B cell (primary cell): ENCODE measurements around the gene ELMO1. TPM values are rescaled to one million over a fixed set of nuclear protein-coding genes. Genes with fewer than 3 reads are reported as not detected.

ENCODE experiments used
- ATAC-seq: fragments of 200-7000 bp; cut with Tn5 transposase; one replicate; pipeline ENCODE4 v1.10.0; 2021; ENCODE audit warnings: low read depth, mild to moderate bottlenecking, moderate number of reproducible peaks, moderate library complexity
- CTCF ChIA-PET: fragments of 350-600 bp; sonication (Branson Sonifier 250); formaldehyde crosslinking; loops from one replicate; lab custom pipeline; 2021; ENCODE audit warnings: antibody characterized with exemption, inconsistent platforms; lab: Charles Lee
- POLR2A ChIA-PET: fragments of 350-600 bp; sonication (Branson Sonifier 250); formaldehyde crosslinking; loops from one replicate; lab custom pipeline; 2021; ENCODE audit warnings: antibody characterized with exemption; lab: Charles Lee
- DNase-seq: peaks from one replicate; pipeline ENCODE4 v3.0.0; 2013
- H2AFZ ChIP-seq: 2 replicates; pipeline ENCODE4 v1.6.1; 2012; ENCODE audit warnings: mild to moderate bottlenecking, low read depth, low read length; ENCODE audit not compliant: insufficient read depth, poor library complexity, severe bottlenecking
- H3K27ac ChIP-seq, 2 donors: 1 replicate in 1 of 2; 2 replicates in 1 of 2; pipeline ENCODE4 v1.5.1; 2012 to 2013; ENCODE audit warnings: low read length in 2 of 2, mild to moderate bottlenecking in 2 of 2, moderate library complexity in 1 of 2
- H3K27me3 ChIP-seq, 4 experiments: fragments of 200-600 bp in 1 of 4; sonication (generic) in 1 of 4; replicated peaks in 1 of 4; 1 replicate in 2 of 4; 2 replicates in 2 of 4; pipeline versions ENCODE4 v1.6.1 to v1.7.0; 2013 to 2016; ENCODE audit warnings: low read length in 3 of 4, mild to moderate bottlenecking in 2 of 4, mixed read lengths in 1 of 4, moderate library complexity in 1 of 4; ENCODE audit not compliant: insufficient read depth in 4 of 4, control insufficient read depth in 3 of 4; ENCODE audit errors: control extremely low read depth in 1 of 4
- H3K36me3 ChIP-seq, 2 experiments: replicated peaks in 1 of 2; 1 replicate in 1 of 2; 2 replicates in 1 of 2; pipeline versions ENCODE4 v1.6.1 to v1.7.1; 2013; ENCODE audit warnings: low read length in 1 of 2; ENCODE audit not compliant: insufficient read depth in 2 of 2, control insufficient read depth in 1 of 2; ENCODE audit errors: control extremely low read depth in 1 of 2, extremely low read depth in 1 of 2
- H3K4me1 ChIP-seq, 2 donors: fragments of 200-600 bp in 1 of 2; sonication (generic) in 1 of 2; 1 replicate in 1 of 2; 2 replicates in 1 of 2; pipeline versions ENCODE4 v1.5.1 to v1.6.1; 2013 to 2017; ENCODE audit warnings: low read length in 2 of 2; ENCODE audit not compliant: control insufficient read depth in 2 of 2, insufficient read depth in 2 of 2
- H3K4me2 ChIP-seq: replicated peaks from 2 replicates; pipeline ENCODE3; 2012; ENCODE audit warnings: mild to moderate bottlenecking, low read depth, low read length; ENCODE audit not compliant: poor library complexity, severe bottlenecking
- H3K4me3 ChIP-seq, 5 experiments: fragments of 200-600 bp in 1 of 5; sonication (generic) in 1 of 5; 1 replicate in 3 of 5; 2 replicates in 2 of 5; pipeline versions ENCODE4 v1.5.1 to v1.7.0; 2011 to 2016; ENCODE audit warnings: low read length in 4 of 5, mild to moderate bottlenecking in 4 of 5, low read depth in 2 of 5, control low read depth in 1 of 5, moderate library complexity in 1 of 5; ENCODE audit not compliant: insufficient read depth in 1 of 5; ENCODE audit errors: control extremely low read depth in 1 of 5, extremely low read depth in 1 of 5
- H3K79me2 ChIP-seq: fragments of 200-600 bp; sonication (generic); one replicate; pipeline ENCODE4 v1.6.0; 2016; ENCODE audit warnings: low read length; ENCODE audit not compliant: control insufficient read depth, insufficient read depth
- H3K9ac ChIP-seq: fragments of 200-600 bp; sonication (generic); 2 replicates; pipeline ENCODE4 v1.6.1; 2017; ENCODE audit warnings: mild to moderate bottlenecking, low read length, moderate library complexity
- H3K9me3 ChIP-seq, 3 donors: one replicate each; pipeline versions ENCODE4 v1.6.1 to v1.7.1; 2013; ENCODE audit warnings: low read length in 2 of 3; ENCODE audit not compliant: control insufficient read depth in 2 of 3, insufficient read depth in 1 of 3; ENCODE audit errors: control extremely low read depth in 1 of 3
- H4K20me1 ChIP-seq: 2 replicates; pipeline ENCODE4 v1.6.0; 2012; ENCODE audit warnings: mild to moderate bottlenecking, low read length; ENCODE audit not compliant: insufficient read depth, control insufficient read depth, poor library complexity, severe bottlenecking
- H3K27ac Mint-ChIP-seq: one replicate; pipeline ENCODE4 v1.8.0; 2021; ENCODE audit warnings: mixed read lengths
- H3K27me3 Mint-ChIP-seq: one replicate; pipeline ENCODE4 v1.8.0; 2021; ENCODE audit warnings: mixed read lengths
- H3K4me1 Mint-ChIP-seq: one replicate; pipeline ENCODE4 v1.8.0; 2021; ENCODE audit warnings: mixed read lengths
- H3K4me3 Mint-ChIP-seq: one replicate; pipeline ENCODE4 v1.8.0; 2021; ENCODE audit warnings: mixed read lengths
- H3K9me3 Mint-ChIP-seq: one replicate; pipeline ENCODE4 v1.8.0; 2022; ENCODE audit warnings: mixed read lengths; ENCODE audit not compliant: insufficient read depth
- EZH2 ChIP-seq: IDR thresholded peaks from 2 replicates; pipeline ENCODE4 v1.6.1; 2012; ENCODE audit warnings: borderline replicate concordance, low read depth, mild to moderate bottlenecking, moderate library complexity, low read length; ENCODE audit not compliant: insufficient read depth, poor library complexity, severe bottlenecking
- WGBS: methylation state at CpG from one replicate; pipeline ENCODE4 v1.1.5; 2013; ENCODE audit warnings: missing lambda C conversion rate; ENCODE audit not compliant: insufficient coverage; 5-methylcytosine and 5-hydroxymethylcytosine counted together
- intact Hi-C: fragments of 100-400 bp; cut with micrococcal nuclease; formaldehyde crosslinking; loops from one replicate; pipeline ENCODE4 v1.10.0; 2022
- polyA plus RNA-seq: library from polyadenylated mRNA; depleted of rRNA; stranded (reverse); fragments of >200 nt; gene quantifications from 2 replicates; pipeline ENCODE4 v1.2.3, GENCODE V29; 2012
- total RNA-seq, 2 donors: library from RNA; stranded (reverse); fragments of 120-200 nt in 1 of 2; gene quantifications; 1 replicate in 1 of 2; 2 replicates in 1 of 2; pipeline versions ENCODE4 v1.2.3 to v1.2.4, GENCODE V29; 2013 to 2022
- TF ChIP-seq, protein P1 (sequence below): fragments of 200-600 bp; IDR thresholded peaks from one replicate; pipeline ENCODE4 v1.8.0; 2022; ENCODE audit warnings: antibody characterized with exemption, mild to moderate bottlenecking

The ELMO1 gene
- total and polyA plus RNA-seq, 2 donors (not counting 1 experiment from before 2014, with no cell fraction given) = 44.7 to 177 TPM

DNA sequence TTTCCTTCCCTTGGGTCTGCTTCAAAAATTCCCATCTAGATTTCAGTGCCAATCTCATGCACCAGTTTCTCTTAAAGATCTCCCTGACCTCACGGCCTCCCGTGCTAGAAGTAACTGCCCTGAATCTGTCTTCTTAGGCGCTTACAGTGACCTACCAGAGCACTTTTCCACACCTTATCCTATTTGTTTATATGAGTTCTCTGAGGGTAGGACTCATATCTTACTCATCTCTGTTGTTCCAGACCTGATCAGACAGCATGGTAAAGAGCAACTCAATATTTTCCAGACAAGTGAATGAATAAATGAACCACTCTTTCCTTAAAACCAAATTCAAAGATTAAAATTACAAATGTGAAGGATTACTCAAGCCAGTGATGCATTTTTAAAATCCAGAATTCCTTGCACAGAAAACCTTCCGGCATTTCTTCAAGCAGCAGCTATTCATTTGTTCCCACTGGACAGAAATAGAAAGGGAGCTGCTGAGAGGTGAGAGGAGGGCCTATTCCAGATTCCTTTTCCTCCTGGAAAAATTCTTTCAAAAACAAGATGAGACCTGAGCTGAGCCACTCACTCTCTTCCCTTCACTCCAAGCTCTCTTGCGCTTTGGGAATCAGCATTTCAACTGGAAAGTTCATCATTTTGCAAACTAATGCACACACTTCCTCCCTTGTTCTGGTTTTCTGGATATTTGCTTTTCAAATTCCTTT, 94.6 kb downstream of the ELMO1 start:
- peak overlapping the region; percentile 82 for H3K4me2 ChIP-seq
- H3K4me1 ChIP-seq = peaks cover 35 to 42% of the 10 kb centered on the region in 2 donors
- Mint-ChIP-seq H3K4me3 (peak overlapping the region; percentile 95), H3K27me3 (no peaks in the 10 kb centered on the region), H3K27ac (peak overlapping the region; percentile 88), H3K4me1 (peaks cover 54% of the 10 kb centered on the region), H3K9me3 (no peaks in the 10 kb centered on the region)
- no peaks in the 10 kb centered on the region for H3K27me3 ChIP-seq
- DNase-seq = no peak
- H3K27ac ChIP-seq = peak overlapping the region in 1 of 2 donors; percentile 81
- peaks cover 49% of the 10 kb centered on the region for H4K20me1 ChIP-seq
- peak overlapping the region; percentile 75 for H3K9ac ChIP-seq
- no peaks in the 10 kb centered on the region for H3K9me3 ChIP-seq
- ChIA-PET CTCF (interaction anchor here (0.6 to 12.4 kb wide), 42 partner anchors 11 to 477 kb away, joined by 3 to 208 read pairs (median 5); partner anchors contain the start of gene ELMO1), POLR2A (interaction anchor here (0.7 to 1.7 kb wide), 3 partner anchors 17 to 1625 kb away, joined by 3 to 12 read pairs (median 5); partner anchors contain the start of gene ELMO1)
- peak overlapping the region; percentile 80 for H2AFZ ChIP-seq
- 75% methylated on average over 1 of the region's 5 CpGs for WGBS
- H3K36me3 ChIP-seq = peaks cover 0 to 1% of the 10 kb centered on the region in 2 experiments
- H3K79me2 ChIP-seq = peaks cover 71% of the 10 kb centered on the region
- TF ChIP-seq, protein P1, sequence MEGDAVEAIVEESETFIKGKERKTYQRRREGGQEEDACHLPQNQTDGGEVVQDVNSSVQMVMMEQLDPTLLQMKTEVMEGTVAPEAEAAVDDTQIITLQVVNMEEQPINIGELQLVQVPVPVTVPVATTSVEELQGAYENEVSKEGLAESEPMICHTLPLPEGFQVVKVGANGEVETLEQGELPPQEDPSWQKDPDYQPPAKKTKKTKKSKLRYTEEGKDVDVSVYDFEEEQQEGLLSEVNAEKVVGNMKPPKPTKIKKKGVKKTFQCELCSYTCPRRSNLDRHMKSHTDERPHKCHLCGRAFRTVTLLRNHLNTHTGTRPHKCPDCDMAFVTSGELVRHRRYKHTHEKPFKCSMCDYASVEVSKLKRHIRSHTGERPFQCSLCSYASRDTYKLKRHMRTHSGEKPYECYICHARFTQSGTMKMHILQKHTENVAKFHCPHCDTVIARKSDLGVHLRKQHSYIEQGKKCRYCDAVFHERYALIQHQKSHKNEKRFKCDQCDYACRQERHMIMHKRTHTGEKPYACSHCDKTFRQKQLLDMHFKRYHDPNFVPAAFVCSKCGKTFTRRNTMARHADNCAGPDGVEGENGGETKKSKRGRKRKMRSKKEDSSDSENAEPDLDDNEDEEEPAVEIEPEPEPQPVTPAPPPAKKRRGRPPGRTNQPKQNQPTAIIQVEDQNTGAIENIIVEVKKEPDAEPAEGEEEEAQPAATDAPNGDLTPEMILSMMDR = no peak
- no peak for TF ChIP-seq EZH2
- intact Hi-C loops = loop anchor here (1.0 to 5.0 kb wide), 12 partner anchors 17 to 1202 kb away; partner anchors contain the start of genes EEPD1 and ELMO1
- H3K4me3 ChIP-seq = peak overlapping the region; percentile 67 to 91 (median 79)
- ATAC-seq = no peak
